GM19463 (cell line): ENCODE measurements around the gene WIPF3.
"Not testable (repeated sequence)": the region's sequence is repeated elsewhere in the genome, so short reads cannot be mapped to it uniquely, and the experiment has no call there.

Source experiments
- ATAC-seq: cut with Tn5 transposase; IDR thresholded peaks from one replicate; pipeline ENCODE4 v1.9.1; 2021; ENCODE audit warnings: mild to moderate bottlenecking, moderate library complexity; ENCODE audit not compliant: unreplicated experiment

The WIPF3 gene

DNA sequence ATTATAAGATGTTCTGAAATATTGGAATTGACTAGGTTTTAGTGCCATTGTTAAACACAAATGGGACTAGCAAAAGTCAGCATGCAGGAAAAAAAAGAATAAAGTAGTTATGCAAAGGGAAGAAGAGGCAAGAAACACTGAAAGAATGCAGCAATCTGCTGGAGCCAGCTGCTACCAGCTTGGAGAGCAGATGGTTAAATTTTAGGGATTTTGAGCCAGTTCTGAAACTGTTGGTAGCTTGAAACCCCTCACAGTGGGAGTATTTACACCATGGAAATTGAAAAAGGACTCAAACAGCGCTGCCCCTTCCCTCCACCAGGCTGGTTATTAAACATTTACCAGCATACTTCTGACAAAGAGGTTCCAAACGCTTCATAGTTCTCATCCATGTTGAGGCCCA, 142.3 kb downstream of the WIPF3 start:
- ATAC-seq, result no peak

DNA sequence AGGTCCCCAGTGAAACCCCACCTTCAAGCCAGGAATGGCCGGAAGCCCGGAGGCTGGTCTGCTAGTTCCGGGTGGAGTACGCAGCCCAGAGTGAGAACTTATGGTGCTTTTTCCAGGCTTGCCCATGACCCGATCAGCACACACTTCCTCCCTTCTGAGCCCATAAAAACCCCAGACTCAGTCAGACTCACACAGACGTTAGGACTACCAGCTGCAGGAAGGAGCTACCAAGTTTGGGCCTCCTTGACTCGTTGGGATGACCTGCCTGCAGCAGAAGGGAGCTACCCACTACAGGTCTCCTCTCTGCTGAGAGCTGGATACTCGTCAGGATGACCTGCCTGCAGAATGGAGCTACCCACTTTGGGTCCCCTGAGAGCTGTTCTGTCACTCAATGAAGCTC, 144.2 kb downstream of the WIPF3 start:
- no peak for ATAC-seq

DNA sequence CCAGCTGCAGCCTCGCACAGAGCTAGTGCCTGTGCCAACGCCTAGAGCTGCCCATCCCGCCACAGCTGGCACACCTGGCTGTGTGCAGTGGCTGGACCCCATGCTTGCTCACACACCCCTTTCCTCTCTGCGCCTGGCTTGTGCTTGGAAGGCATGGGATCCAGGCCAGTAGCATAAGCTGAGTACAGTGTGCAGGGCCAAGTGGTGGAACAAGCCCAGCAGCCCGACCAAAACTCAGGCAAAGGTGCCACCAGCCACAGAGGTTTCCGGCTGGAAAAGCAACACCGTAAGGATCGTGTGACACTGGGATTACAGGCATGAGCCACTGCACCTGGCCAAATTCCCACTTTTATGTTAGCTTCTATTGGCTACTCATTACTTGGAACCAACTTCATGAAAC, 144.9 kb downstream of the WIPF3 start:
- ATAC-seq, result no peak

DNA sequence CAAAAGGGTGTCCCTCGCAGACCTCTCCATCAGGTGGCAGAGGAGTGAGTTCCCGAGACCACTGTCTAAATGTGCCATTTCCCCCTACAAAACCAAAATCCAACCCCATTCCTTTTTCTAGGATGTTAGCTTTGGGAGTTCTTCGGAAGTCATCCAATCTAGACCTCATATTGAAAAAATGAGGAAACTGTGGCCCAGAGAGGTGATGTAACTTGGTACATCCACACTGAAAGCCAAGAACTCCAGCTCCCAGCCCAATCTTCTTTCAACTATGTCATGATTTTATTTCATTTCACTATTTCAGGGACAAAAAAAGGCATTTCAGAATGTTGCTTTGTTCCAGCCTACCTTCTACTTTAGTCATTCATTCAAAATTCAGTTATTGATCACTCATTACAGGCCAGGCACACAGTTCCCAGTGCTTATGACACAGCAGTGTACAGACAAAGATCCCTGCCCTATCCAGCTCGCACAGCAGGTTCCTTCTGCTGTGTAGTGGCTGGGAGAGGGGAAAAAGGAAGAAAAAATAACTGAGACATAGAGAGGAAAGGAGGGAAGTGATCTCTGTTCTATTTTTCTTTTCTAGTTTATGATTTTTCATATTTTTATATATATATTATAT, 147.5 kb downstream of the WIPF3 start:
- ATAC-seq, result no peak

DNA sequence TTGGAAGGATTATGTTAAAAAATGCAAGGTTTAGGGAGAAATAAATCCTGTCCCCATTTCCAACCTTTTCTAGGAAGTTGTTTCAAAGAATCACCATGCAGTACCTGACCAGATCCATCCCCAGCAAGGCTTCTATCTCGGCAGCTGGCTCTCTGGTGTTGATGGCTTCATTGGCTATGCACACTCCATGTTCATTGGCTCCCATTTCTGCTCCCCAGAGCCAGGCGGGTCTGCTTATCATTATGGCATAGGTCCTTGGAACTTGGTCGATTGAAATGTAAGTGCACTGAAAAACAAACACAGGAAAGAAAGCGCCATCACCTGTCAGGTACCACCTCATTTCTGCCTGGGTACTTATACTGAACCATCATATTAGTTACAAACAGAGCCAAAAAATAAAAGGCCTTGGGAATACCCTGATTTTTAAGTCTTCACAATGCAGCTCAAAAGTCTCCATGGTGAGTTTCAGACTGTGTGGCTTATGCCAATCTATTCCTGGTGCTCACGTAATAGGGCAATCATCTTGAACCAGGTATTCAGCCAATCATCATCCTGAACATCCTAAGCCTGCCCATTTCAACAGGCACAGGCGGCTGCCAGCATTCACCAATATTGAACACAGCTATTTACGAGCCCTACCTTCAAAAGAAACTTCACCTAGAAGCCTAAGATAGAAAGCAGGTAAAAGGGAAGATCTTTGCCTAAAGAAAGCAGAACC, 148.9 kb downstream of the WIPF3 start:
- ATAC-seq, result no peak

DNA sequence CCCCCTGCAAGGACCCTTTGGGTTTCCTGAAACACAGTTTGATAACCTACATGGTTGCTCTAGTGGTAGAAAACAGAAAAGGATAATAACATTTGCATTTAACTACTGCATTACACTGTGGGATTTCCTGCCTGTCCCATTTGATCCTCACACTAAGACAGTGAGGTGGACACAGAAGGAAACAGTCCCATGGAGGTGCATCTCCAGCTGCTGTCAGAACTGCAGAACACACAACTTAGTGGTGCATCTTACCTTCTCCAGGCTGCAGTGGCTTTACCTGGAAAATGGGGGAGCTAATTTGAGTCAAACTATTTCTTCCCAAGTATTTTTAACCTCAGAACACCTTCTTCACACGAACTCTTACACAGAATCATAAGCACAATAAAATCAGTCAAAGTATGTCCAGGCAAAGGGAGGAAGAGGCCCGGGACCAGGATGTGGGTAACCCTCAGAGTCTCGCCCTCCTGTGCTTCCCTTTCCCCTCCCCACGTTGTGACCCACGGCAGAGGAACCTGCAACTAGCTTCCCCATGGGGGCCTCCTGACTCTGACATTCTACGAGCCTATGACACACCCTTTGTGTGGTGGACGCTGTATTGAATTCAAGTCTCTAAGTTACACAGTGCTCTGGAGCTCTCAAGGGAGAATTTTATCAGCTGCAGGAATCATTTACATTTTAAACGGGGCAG, 149.6 kb downstream of the WIPF3 start:
- peak; percentile 83 for ATAC-seq

DNA sequence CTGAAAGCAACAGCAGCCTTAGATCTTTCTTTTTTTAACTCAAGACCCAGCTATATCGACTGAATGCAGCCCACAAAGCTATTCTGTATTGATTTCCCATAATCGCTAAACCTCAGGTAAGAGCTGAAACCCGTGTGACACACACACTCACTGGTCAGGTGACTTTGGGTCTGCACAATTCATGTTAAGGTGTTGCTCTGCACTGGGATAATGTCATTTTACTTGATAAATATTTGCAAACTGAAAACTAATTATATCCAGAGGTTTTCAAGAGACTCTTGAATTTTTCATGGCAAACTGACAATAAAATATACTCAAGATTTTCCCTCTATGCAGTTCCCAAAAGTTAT, 150.2 kb downstream of the WIPF3 start:
- peak; percentile 16 for ATAC-seq

DNA sequence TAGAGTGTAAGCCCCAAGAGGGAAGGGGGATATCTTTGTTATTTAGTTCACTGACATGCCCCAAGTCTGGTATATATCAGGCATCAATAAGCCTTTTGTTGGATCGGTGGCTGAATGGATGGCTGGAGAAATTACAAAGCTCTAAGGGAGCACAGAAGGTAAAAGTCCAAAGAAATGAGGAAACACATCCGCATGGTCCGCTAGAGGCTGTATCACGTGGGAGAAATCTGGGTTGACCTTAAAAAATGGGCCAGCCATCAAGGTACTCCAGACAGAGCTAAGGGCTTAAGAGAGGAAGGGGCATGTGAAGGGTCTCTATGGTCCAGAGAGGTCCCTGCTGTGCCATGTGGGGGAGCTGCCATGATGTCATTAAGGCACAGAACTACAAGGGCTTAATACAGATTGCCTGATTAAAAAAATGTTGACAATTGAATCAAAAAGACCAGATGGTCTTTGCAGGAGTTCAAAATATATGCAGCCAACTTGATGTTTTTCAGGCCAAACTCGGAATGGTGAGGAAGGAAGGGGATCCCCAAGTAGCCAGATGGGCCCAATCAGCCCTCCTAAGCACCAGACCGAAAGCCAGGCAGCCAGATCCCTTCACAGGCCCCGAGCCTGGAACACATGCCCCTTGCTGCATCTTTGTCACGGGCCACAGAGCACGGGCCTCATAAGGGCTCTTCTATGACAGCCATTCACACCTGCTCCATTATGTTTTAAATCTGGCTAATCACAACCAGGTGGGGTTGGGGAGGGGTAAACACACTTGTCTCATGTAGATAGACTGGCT, 151.4 kb downstream of the WIPF3 start:
- no peak for ATAC-seq

DNA sequence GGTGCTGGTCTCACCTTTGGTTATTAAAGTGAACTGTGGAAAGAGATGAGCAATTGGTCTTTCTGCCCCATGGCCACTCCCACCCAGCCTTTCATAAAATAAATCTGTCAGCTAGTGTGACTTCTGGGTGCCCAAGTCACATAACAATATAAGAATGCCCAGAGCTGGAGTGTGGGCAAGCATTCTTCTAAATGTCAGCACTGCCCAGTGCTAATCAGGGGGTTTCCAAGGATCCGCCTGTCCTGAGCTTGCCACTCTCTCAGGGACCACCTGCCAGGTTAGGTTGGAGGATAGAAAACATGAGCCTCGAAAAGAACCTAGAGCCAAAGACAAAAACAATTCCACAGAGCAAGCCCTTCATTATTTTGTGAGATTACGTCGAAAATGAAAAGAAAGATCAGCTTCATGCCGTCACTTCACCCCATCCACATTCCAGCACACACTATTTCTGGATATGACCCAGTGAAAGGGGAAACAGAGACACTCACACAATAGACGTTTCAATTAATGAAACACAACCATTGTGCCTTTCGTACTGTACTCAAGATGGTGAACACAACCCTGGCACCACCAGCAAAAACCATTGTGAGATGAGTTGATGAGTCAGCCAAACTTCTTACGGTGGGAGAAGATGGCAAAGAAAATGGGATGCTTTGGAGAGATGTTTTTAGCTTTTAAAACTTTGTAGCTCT, 152.5 kb downstream of the WIPF3 start:
- ATAC-seq, result no peak

DNA sequence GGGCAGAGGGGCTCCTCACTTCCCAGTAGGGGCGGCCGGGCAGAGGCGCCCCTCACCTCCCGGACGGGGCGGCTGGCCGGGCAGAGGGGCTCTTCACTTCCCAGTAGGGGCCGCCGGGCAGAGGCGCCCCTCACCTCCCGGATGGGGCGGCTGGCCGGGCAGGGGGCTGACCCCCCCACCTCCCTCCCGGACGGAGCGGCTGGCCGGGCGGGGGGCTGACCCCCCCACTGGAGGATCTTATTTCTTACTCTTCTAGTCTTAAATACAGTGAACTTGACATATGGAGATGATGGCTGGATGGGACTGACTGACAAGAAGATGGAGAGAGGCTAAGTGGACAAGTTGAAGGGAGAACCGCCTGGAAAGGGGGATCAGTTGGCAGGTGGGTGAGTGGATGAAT, 155.3 kb downstream of the WIPF3 start:
- not testable (repeated sequence) for ATAC-seq

DNA sequence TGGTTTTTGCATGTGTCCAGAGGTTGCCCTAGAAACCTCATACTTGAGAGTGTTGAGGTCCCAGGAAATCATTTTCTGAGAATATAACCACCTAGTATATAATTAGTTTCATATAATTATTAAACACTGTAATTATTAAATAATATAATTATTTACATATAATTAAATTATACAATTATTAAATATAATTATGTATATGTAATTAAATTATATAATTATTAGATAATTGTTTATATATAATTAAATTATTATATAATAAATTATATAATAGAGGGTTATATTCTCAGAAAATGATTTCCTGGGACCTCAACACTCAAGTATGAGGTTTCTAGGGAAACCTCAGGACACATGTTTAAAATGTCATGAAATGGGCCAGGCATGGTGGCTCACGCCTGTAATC, 155.7 kb downstream of the WIPF3 start:
- no peak for ATAC-seq

DNA sequence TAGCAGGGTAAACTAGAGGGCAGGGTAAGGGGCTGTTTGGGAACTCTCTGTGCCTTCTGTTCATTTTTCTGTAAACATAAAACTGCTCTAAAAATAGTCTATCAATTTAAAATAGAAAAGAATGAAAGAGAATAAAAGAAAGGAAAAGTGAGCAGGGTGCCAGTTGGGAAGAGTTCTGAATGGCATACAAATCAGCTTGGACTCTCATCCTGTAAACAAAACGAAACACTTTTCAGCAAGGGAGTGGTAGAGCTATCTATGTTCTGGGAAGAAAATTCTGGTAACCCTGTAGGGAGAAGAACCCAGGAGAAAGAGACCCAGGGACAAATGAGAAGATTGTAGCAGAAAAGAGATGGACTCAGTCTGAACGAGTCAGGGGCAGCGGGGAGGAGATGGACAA, 158.7 kb downstream of the WIPF3 start:
- ATAC-seq, result no peak
